ENCODE data around the gene ZCCHC3.

DNA sequence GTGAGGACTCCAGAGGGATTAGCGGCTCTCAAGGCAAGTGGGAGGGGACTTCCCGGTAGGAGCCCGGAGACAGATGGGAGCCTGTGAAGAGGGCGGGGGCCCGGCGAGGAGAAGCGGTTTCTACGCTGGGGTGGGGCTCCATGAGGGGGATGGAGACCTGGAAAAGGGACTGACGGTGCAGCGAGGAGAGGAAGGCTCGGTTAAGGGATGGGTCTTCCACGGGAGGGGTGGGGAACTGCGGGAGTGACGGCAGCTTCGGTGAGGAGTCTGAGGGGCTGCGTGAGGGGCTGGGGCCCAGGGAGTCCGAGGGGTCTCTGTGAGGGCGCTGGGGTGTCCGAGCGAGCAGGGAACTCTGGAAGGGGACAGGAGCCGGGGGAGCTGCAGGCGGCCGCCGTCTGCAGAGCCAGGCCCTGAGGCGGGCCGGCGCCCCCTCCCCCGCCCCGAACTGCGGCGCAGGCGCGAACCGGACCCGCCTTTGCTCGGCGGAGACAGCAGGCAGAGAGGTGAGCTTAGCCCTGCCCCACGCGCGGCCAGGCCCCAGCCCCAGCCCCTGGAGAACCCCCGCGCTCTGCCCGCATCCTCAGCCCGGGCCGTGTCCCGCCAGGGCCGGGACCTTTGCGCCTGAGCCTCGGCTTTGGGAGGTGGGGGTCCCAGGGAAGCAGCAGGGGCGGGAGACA is 49.4 kb downstream of the ZCCHC3 start, which contains the start of gene NRSN2:
- TF ChIP-seq, protein P1, sequence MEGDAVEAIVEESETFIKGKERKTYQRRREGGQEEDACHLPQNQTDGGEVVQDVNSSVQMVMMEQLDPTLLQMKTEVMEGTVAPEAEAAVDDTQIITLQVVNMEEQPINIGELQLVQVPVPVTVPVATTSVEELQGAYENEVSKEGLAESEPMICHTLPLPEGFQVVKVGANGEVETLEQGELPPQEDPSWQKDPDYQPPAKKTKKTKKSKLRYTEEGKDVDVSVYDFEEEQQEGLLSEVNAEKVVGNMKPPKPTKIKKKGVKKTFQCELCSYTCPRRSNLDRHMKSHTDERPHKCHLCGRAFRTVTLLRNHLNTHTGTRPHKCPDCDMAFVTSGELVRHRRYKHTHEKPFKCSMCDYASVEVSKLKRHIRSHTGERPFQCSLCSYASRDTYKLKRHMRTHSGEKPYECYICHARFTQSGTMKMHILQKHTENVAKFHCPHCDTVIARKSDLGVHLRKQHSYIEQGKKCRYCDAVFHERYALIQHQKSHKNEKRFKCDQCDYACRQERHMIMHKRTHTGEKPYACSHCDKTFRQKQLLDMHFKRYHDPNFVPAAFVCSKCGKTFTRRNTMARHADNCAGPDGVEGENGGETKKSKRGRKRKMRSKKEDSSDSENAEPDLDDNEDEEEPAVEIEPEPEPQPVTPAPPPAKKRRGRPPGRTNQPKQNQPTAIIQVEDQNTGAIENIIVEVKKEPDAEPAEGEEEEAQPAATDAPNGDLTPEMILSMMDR (IDR thresholded peaks at IDR 0.05) = no peak
- TF ChIP-seq POLR2A (IDR thresholded peaks at IDR 0.05) = no peak

Data from right lobe of liver (tissue), 4 donors.